Measurements from ENCODE around the gene GPR161. TPM values are rescaled to one million over a fixed set of nuclear protein-coding genes. Genes with fewer than 3 reads are reported as not detected.

The GPR161 gene
- total RNA-seq, 2 experiments from 2014 or later: not detected

DNA sequence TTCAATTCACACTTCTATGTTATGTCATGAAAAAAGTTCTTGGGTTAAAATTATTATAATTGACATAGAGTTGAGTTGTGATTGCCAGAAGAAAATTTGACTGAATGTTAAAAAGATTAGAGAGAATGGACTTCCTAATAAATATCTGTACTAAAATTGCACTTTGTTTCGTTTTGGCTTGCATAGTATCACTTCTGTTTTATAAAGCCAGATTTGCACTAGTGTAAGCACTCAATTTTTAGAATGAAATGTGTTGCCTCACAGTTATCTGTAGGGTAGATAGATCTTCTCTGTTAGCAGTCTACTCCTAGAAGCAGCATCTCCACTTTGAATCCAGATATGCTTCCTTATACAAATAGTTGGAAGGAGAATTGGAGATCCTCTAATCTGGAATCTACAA is 104.7 kb downstream of the GPR161 start:
- ChIA-PET POLR2A (no interaction called here), CTCF (no interaction called here)
- Histone ChIP-seq H3K9me3 (ENCODE audit: control insufficient read depth in 1 of 2, insufficient read depth in 1 of 2, low read length in 2 of 2) (no peaks in the 10 kb centered on the region), H3K4me3 (ENCODE audit: low read length) (no peak overlapping the region), H3K27me3 (ENCODE audit: control insufficient read depth in 1 of 2, insufficient read depth in 2 of 2, low read length in 2 of 2) (no peaks in the 10 kb centered on the region), H3K36me3 (ENCODE audit: insufficient read depth, low read length) (peaks cover 3% of the 10 kb centered on the region), H3K27ac (ENCODE audit: low read depth in 1 of 2, low read length in 2 of 2) (no peak overlapping the region), H3K4me1 (ENCODE audit: insufficient read depth, low read length) (no peaks in the 10 kb centered on the region)
- DNase-seq (no peak), ATAC-seq (ENCODE audit: poor library complexity) (no peak)
- H3K4me3 Mint-ChIP-seq: no peak overlapping the region
- H3K27me3 Mint-ChIP-seq: no peaks in the 10 kb centered on the region
- H3K4me1 Mint-ChIP-seq (ENCODE audit: low read depth): no peaks in the 10 kb centered on the region
- TF ChIP-seq, protein P1, sequence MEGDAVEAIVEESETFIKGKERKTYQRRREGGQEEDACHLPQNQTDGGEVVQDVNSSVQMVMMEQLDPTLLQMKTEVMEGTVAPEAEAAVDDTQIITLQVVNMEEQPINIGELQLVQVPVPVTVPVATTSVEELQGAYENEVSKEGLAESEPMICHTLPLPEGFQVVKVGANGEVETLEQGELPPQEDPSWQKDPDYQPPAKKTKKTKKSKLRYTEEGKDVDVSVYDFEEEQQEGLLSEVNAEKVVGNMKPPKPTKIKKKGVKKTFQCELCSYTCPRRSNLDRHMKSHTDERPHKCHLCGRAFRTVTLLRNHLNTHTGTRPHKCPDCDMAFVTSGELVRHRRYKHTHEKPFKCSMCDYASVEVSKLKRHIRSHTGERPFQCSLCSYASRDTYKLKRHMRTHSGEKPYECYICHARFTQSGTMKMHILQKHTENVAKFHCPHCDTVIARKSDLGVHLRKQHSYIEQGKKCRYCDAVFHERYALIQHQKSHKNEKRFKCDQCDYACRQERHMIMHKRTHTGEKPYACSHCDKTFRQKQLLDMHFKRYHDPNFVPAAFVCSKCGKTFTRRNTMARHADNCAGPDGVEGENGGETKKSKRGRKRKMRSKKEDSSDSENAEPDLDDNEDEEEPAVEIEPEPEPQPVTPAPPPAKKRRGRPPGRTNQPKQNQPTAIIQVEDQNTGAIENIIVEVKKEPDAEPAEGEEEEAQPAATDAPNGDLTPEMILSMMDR (IDR thresholded peaks at IDR 0.05): no peak
- H3K36me3 Mint-ChIP-seq (ENCODE audit: low read depth): peaks cover 15% of the 10 kb centered on the region
- intact Hi-C loops (cut with DNase I, micrococcal nuclease): no loop called here
- H3K27ac Mint-ChIP-seq: no peak overlapping the region
- no peaks in the 10 kb centered on the region for H3K9me3 Mint-ChIP-seq

DNA sequence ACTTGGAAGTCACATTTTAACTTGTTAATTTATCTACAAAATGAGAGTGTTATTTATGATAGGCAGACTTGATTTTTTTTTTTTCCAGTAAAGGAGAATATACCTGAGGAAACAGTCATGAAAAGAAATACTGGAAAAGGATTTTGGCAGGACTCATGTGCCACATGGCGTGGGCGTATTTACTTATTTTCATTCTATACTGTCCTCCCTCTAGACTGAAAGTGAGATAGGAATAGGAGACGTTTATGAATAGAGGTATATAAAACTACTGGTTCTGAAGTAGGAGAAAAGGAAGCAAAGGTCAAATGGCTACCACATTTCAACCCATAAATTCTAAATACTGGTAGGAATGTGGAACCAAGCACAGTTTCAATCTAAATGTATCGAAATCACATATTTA is 105.1 kb downstream of the GPR161 start:
- TF ChIP-seq, protein P1 (IDR thresholded peaks at IDR 0.05): no peak
- H3K27me3 Mint-ChIP-seq: no peaks in the 10 kb centered on the region
- no peaks in the 10 kb centered on the region for H3K27me3 ChIP-seq (ENCODE audit: control insufficient read depth in 1 of 2, insufficient read depth in 2 of 2, low read length in 2 of 2)
- no peak for DNase-seq
- H3K4me1 Mint-ChIP-seq (ENCODE audit: low read depth): no peaks in the 10 kb centered on the region
- ATAC-seq (ENCODE audit: poor library complexity): no peak
- H3K4me1 ChIP-seq (ENCODE audit: insufficient read depth, low read length): no peaks in the 10 kb centered on the region
- intact Hi-C loops (cut with DNase I, micrococcal nuclease): no loop called here
- H3K27ac Mint-ChIP-seq: no peak overlapping the region
- no peaks in the 10 kb centered on the region for H3K9me3 ChIP-seq (ENCODE audit: control insufficient read depth in 1 of 2, insufficient read depth in 1 of 2, low read length in 2 of 2)
- H3K27ac ChIP-seq (ENCODE audit: low read depth in 1 of 2, low read length in 2 of 2): no peak overlapping the region
- POLR2A ChIA-PET: no interaction called here
- H3K9me3 Mint-ChIP-seq: no peaks in the 10 kb centered on the region
- H3K36me3 Mint-ChIP-seq (ENCODE audit: low read depth): peaks cover 15% of the 10 kb centered on the region
- CTCF ChIA-PET: no interaction called here
- peaks cover 3% of the 10 kb centered on the region for H3K36me3 ChIP-seq (ENCODE audit: insufficient read depth, low read length)
- no peak overlapping the region for H3K4me3 Mint-ChIP-seq
- H3K4me3 ChIP-seq (ENCODE audit: low read length): no peak overlapping the region

DNA sequence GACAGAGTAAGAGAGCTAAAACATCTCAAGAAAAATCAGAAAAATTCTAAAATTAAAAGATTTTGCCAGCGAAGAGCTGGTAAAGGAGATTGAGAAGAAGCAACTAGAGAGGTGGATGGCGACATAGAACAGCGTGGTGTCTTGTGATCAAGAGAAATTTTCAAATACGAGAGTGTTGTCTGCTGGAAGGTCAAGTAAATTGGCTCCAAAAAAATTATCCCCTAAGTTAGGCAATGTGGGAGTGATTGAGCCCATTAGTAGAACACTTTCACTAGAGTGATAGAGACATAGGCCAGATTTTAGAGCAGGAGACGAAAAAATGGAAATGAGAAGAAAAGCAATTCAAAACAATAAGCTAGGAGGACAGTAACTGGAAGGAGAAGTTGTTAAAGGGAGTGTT is 105.5 kb downstream of the GPR161 start:
- no peaks in the 10 kb centered on the region for H3K4me1 Mint-ChIP-seq (ENCODE audit: low read depth)

More for the DNA sequence above, 105.5 kb downstream of the GPR161 start:
- H3K27me3 ChIP-seq (ENCODE audit: control insufficient read depth in 1 of 2, insufficient read depth in 2 of 2, low read length in 2 of 2): no peaks in the 10 kb centered on the region
- intact Hi-C loops (cut with DNase I, micrococcal nuclease): no loop called here
- no peak overlapping the region for H3K27ac ChIP-seq (ENCODE audit: low read depth in 1 of 2, low read length in 2 of 2)
- Mint-ChIP-seq H3K36me3 (ENCODE audit: low read depth) (peaks cover 11% of the 10 kb centered on the region), H3K27me3 (no peaks in the 10 kb centered on the region), H3K4me3 (no peak overlapping the region), H3K9me3 (no peaks in the 10 kb centered on the region), H3K27ac (no peak overlapping the region)
- no peak for DNase-seq
- no peak for ATAC-seq (ENCODE audit: poor library complexity)
- no peaks in the 10 kb centered on the region for H3K4me1 ChIP-seq (ENCODE audit: insufficient read depth, low read length)
- peaks cover 3% of the 10 kb centered on the region for H3K36me3 ChIP-seq (ENCODE audit: insufficient read depth, low read length)
- POLR2A ChIA-PET: no interaction called here
- TF ChIP-seq, protein P1 (IDR thresholded peaks at IDR 0.05): no peak
- CTCF ChIA-PET: no interaction called here
- no peaks in the 10 kb centered on the region for H3K9me3 ChIP-seq (ENCODE audit: control insufficient read depth in 1 of 2, insufficient read depth in 1 of 2, low read length in 2 of 2)
- no peak overlapping the region for H3K4me3 ChIP-seq (ENCODE audit: low read length)

Other genes with a start within 250 kb of the GPR161 start
- under 1 TPM; 0.11 to 0.52 TPM for gene ADCY10, start 222.8 kb downstream of the GPR161 start, total RNA-seq
- gene DCAF6, start 200.2 kb downstream of the GPR161 start, total RNA-seq: 10 to 100 TPM; 13.3 to 13.6 TPM
- 10 to 100 TPM; 54.4 to 54.8 TPM for gene MPC2, start 199.9 kb downstream of the GPR161 start, total RNA-seq
- gene TIPRL, start 42.0 kb upstream of the GPR161 start, total RNA-seq: 10 to 100 TPM; 15.8 to 16.4 TPM
- gene SFT2D2, start 89.1 kb upstream of the GPR161 start, total RNA-seq: 10 to 100 TPM; 47.0 to 51.7 TPM
- 1 to 10 TPM; 1.6 to 1.8 TPM for gene TBX19, start 143.9 kb upstream of the GPR161 start, total RNA-seq